Breast epithelium (tissue), 3 donors: ENCODE data around the gene TMEM123.

Experiments
- POLR2A ChIP-seq: fragments of 450-650 bp; IDR thresholded peaks from one replicate; pipeline ENCODE4 v1.6.1; 2016; ENCODE audit warnings: antibody characterized with exemption, mild to moderate bottlenecking, moderate library complexity
- TF ChIP-seq, protein P1 (sequence below), 3 donors: fragments of 450-650 bp; IDR thresholded peaks; one replicate each; pipeline ENCODE4 v1.5.1; 2016 to 2017; ENCODE audit warnings: antibody characterized with exemption in 3 of 3, mild to moderate bottlenecking in 3 of 3, moderate library complexity in 3 of 3

- TF ChIP-seq, protein P1, sequence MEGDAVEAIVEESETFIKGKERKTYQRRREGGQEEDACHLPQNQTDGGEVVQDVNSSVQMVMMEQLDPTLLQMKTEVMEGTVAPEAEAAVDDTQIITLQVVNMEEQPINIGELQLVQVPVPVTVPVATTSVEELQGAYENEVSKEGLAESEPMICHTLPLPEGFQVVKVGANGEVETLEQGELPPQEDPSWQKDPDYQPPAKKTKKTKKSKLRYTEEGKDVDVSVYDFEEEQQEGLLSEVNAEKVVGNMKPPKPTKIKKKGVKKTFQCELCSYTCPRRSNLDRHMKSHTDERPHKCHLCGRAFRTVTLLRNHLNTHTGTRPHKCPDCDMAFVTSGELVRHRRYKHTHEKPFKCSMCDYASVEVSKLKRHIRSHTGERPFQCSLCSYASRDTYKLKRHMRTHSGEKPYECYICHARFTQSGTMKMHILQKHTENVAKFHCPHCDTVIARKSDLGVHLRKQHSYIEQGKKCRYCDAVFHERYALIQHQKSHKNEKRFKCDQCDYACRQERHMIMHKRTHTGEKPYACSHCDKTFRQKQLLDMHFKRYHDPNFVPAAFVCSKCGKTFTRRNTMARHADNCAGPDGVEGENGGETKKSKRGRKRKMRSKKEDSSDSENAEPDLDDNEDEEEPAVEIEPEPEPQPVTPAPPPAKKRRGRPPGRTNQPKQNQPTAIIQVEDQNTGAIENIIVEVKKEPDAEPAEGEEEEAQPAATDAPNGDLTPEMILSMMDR (IDR thresholded peaks at IDR 0.05) = no peak
- TF ChIP-seq POLR2A = no peak
These were observed 5.4 kb downstream of the TMEM123 start for GRCh38 chr11:102447193-102447592.
